ENCODE measurements around the gene USP25.

DNA sequence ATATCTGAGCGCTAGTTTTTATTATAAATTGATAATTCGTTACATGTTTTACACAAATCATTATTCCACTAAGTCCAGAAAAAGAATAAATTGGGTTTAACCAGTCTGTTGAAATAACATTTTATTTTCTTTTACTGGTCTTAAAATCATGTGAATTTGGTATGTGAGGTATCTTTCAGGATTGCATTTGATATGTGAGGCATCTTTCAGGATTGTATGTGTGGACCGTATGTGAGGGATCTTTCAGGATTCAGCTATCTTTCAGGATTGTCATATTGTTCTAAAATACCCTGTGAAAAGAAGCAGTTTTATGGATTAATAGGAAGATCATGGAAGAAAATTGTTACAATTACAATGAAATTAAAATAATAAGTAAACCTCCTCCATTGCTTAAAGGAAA lies 42.9 kb downstream of the USP25 start:
- TF ChIP-seq ARNTL (CRISPR knock-in tag; IDR thresholded peaks at IDR 0.05; ENCODE audit: borderline replicate concordance, low read depth) (no peak), ZFP3 (CRISPR knock-in tag; IDR thresholded peaks at IDR 0.05) (no peak), TOX (CRISPR knock-in tag; IDR thresholded peaks at IDR 0.05; ENCODE audit: borderline replicate concordance) (no peak), ZC3H10 (CRISPR knock-in tag; IDR thresholded peaks at IDR 0.05) (no peak), ZFP30 (CRISPR knock-in tag; IDR thresholded peaks at IDR 0.05) (no peak), BACH2 (CRISPR knock-in tag; IDR thresholded peaks at IDR 0.05; ENCODE audit: borderline replicate concordance) (no peak)
- TF ChIP-seq, protein P1, sequence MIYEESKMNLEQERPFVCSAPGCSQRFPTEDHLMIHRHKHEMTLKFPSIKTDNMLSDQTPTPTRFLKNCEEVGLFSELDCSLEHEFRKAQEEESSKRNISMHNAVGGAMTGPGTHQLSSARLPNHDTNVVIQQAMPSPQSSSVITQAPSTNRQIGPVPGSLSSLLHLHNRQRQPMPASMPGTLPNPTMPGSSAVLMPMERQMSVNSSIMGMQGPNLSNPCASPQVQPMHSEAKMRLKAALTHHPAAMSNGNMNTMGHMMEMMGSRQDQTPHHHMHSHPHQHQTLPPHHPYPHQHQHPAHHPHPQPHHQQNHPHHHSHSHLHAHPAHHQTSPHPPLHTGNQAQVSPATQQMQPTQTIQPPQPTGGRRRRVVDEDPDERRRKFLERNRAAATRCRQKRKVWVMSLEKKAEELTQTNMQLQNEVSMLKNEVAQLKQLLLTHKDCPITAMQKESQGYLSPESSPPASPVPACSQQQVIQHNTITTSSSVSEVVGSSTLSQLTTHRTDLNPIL (CRISPR knock-in tag; IDR thresholded peaks at IDR 0.05; ENCODE audit: low read depth), result no peak
- TF ChIP-seq, protein P2, sequence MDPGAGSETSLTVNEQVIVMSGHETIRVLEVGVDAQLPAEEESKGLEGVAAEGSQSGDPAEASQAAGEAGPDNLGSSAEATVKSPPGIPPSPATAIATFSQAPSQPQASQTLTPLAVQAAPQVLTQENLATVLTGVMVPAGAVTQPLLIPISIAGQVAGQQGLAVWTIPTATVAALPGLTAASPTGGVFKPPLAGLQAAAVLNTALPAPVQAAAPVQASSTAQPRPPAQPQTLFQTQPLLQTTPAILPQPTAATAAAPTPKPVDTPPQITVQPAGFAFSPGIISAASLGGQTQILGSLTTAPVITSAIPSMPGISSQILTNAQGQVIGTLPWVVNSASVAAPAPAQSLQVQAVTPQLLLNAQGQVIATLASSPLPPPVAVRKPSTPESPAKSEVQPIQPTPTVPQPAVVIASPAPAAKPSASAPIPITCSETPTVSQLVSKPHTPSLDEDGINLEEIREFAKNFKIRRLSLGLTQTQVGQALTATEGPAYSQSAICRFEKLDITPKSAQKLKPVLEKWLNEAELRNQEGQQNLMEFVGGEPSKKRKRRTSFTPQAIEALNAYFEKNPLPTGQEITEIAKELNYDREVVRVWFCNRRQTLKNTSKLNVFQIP (CRISPR knock-in tag; IDR thresholded peaks at IDR 0.05; ENCODE audit: borderline replicate concordance, low read depth), result no peak
